DMS79 treated with DMSO at 0.1 percent for 48 hours (cell line): Measurements from ENCODE around the gene PAFAH1B1.

Experiments used
- DNase-seq: peaks from one replicate; lab custom pipeline; 2025; lab: John Stamatoyannopoulos, UW

The PAFAH1B1 gene

DNA sequence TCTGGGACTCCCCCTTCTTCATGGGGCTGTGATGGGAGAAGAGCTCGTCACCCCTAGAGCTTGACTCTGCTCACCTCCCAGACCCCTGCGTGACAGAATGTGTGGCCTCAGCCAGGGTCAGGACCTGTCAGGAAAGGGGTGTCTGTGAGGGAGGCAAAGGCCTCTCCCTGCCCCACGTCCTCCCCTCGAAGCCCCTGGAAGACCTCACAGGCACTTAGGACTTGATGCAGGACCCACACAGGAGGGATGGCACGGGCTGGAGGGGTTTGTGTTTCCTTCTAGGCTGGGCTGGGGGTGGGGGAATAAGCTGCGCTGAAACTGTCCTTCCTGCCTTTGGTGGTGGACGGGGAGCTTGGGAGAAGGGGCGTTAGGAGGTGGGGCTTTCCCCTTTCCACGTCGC, 129.2 kb downstream of the PAFAH1B1 start:
- no peak for DNase-seq

DNA sequence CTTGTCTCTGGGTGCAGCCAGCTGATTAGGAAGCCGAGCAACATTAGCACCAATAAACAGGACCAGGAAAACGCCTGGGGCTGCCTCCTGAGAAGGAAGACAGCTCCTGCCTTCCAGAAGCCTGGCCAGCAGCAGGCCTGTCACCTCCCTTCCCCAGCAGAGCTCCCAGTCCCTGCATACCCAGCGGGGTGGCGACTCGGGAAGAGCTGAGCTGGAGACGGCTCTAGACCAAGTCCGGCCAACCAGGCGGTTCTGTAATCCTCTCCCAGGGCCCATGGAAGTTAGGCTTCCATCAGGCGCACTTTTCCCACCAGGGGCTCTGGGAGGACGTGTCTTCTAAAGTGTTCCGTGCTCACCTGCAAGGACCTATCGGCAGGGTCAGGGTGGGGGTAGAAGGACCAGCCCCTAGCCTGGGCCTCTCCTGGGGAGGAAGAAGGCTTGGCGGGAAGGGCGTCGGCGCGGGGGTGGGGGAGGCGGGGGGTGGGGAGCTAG, 130.1 kb downstream of the PAFAH1B1 start:
- DNase-seq, result no peak

DNA sequence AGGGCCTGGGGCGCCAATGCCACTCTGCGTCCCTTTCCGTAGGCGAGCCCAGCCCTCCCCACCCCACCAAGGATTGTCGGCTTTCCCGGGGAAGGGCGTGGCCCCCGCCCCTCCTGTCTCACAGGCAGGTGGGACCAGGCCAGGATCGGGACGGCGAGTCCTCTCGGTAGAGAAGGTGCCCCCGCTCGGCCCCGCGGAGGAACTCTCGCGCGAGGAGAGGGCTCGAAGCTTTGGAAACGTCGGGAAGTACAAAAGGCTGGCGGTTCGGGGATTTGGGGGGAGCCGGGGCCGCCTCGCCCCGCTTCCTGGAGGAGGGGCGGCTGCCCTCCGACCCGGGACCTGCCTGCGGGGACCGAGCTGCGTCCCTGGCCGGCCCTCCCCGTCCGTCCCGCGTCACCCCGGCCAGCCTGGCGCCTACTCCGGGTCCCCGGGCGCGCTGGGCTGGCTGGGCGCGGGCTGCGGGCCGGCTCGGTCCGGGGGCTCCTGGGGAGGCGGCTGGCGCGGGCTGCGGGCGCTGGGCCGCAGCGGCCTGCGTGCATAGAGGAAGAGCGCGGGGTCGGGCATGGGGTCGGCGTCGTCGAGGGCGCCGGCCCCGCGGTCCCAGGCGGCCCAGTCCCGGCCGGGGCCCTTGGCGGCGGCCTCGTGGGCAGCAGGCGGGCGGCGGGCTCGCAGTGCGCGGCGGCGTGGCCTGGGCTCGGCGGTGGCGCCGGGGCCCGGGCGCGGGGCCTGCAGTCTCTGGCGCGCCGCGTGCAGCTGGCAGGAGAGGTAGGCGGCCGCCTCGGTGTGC, 130.7 kb downstream of the PAFAH1B1 start:
- DNase-seq, result no peak

DNA sequence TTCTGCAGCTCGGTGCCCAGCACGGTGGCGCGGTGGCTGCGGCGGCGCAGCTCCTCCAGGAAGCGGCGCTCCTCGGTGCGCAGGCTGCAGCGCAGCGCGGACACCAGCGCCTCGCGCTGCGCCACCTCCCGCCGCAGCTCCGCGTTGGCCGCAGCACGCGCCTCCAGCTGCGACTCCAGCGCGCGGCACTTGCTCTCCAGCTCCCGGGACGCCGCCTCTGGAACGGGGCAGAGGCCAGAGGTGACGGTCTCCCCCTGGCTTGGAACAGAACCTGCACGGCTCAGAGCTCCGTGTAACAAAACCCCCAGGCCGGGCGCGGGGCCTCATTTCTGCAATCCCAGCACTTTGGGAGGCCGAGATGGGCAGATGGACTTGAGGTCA, 131.3 kb downstream of the PAFAH1B1 start:
- no peak for DNase-seq

DNA sequence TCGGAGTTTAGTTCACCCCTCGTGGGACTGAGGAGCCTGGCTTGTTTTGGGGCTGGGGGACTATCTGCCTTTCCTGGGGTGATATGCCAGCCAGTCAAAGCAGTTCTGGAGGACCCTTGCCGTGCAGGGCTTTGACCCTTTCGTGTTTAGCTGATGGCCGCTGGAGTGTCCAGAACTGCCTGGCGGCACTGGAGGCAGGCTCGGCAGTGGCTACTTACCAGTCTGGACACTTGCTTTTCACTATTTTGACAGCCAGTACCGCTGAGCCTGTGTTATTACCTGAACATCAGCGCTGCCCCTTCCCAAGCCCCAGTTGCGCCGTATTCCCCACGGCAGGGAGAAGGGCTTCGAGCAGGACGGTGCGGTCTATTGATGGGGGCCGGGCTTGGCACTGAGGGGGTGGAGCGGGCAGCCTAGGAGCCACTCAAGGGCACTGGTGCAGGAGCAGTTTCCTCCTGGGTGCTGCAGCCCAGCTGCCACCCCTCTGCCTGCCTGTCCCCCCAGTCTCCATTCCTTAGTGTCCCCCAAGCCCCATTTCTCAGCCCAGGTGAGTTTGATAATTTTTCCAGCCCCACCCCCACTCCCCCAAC, 137.4 kb downstream of the PAFAH1B1 start:
- no peak for DNase-seq

DNA sequence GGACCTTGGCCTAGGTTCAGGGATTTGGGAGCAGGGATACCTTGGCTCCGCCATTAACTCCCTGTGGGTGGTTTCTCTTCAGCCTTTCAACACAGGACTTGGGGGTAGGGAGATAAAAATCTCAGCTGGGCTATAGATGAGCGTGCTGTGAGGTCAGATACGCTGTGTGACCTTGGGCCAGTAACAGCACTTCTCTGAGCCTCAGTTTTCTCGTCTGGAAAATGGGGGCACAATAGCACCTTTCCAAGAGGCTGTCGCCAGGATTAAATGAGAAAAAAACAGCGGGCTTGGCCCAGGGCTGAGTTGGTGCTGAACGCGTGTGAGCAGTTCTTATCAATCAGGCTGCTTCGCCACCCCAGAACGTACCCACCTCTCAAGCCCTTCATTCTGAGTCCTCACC, 138.4 kb downstream of the PAFAH1B1 start:
- DNase-seq, result no peak

DNA sequence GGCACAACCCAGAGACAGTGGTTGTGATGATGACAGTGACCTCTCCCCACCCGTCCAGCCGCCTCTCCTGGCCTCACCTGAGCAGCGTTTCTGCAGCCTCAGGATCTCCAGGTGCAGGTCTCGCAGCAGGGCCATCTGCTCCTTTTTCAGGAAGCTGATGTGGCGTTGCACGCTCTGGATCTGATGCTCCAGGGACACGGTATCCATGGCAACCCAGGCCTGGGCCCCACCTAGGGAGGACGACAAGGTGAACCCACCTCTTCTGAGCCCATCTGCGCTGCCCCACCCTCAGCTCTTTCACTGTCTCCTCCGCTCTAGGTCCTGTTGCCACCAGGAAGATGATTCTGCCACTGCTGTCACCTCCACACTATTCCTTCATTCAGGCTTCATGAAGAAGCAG, 141.5 kb downstream of the PAFAH1B1 start:
- DNase-seq, result no peak
